HEK293T (cell line): ENCODE results near the gene GRIK4.

ENCODE experiments used
- CTCF ChIA-PET: fragments of 350-600 bp; formaldehyde crosslinking; extraction: SDS; loops from one replicate; lab custom pipeline; 2021; ENCODE audit warnings: antibody characterized with exemption, inconsistent platforms; lab: Yijun Ruan, JAX
- POLR2A ChIA-PET: fragments of 350-600 bp; formaldehyde crosslinking; extraction: SDS; loops from one replicate; lab custom pipeline; 2020; ENCODE audit warnings: antibody characterized with exemption, inconsistent platforms; lab: Yijun Ruan, JAX
- DNase-seq: peaks from one replicate; pipeline ENCODE4 v3.0.0; 2012; ENCODE audit warnings: mixed read lengths; ENCODE audit errors: extremely low spot score
- ARNT ChIP-seq: fragments of 450-650 bp; IDR thresholded peaks from 2 replicates; pipeline ENCODE4 v1.6.1; 2017; ENCODE audit warnings: mild to moderate bottlenecking
- BHLHE40 ChIP-seq: fragments of 450-650 bp; IDR thresholded peaks from 2 replicates; pipeline ENCODE4 v1.6.1; 2016; ENCODE audit warnings: mild to moderate bottlenecking, moderate library complexity, borderline replicate concordance
- CTBP1 ChIP-seq: fragments of 450-650 bp; IDR thresholded peaks from 2 replicates; pipeline ENCODE4 v1.6.1; 2016; ENCODE audit warnings: borderline replicate concordance
- ELF4 ChIP-seq: fragments of 450-650 bp; IDR thresholded peaks from 2 replicates; pipeline ENCODE4 v1.6.1; 2017; ENCODE audit warnings: antibody characterized with exemption
- FOXA1 ChIP-seq: fragments of 450-650 bp; IDR thresholded peaks from 2 replicates; pipeline ENCODE4 v1.6.1; 2016; ENCODE audit warnings: mild to moderate bottlenecking
- FOXK2 ChIP-seq: fragments of 450-650 bp; IDR thresholded peaks from 2 replicates; pipeline ENCODE4 v1.6.1; 2016; ENCODE audit warnings: mild to moderate bottlenecking
- FOXM1 ChIP-seq: fragments of 450-650 bp; IDR thresholded peaks from 2 replicates; pipeline ENCODE4 v1.6.1; 2017; ENCODE audit warnings: mild to moderate bottlenecking, borderline replicate concordance
- HDGF ChIP-seq: fragments of 450-650 bp; IDR thresholded peaks from 2 replicates; pipeline ENCODE4 v1.6.1; 2017; ENCODE audit warnings: antibody characterized with exemption, borderline replicate concordance
- L3MBTL2 ChIP-seq: fragments of 450-650 bp; conservative IDR thresholded peaks from 2 replicates; pipeline ENCODE4 v1.6.1; 2016; ENCODE audit warnings: mild to moderate bottlenecking
- LEF1 ChIP-seq: fragments of 450-650 bp; IDR thresholded peaks from 2 replicates; pipeline ENCODE4 v1.6.1; 2017; ENCODE audit warnings: mild to moderate bottlenecking, borderline replicate concordance
- NFRKB ChIP-seq: fragments of 450-650 bp; IDR thresholded peaks from 2 replicates; pipeline ENCODE4 v1.6.1; 2016; ENCODE audit warnings: mild to moderate bottlenecking, moderate library complexity
- PKNOX1 ChIP-seq: fragments of 450-650 bp; IDR thresholded peaks from 2 replicates; pipeline ENCODE4 v1.6.1; 2016
- SP1 ChIP-seq: fragments of 450-650 bp; IDR thresholded peaks from 2 replicates; pipeline ENCODE4 v1.6.1; 2017
- SUZ12 ChIP-seq: fragments of 450-650 bp; IDR thresholded peaks from 2 replicates; pipeline ENCODE4 v1.6.1; 2016; ENCODE audit warnings: mild to moderate bottlenecking
- TARDBP ChIP-seq: fragments of 450-650 bp; IDR thresholded peaks from 2 replicates; pipeline ENCODE4 v1.6.1; 2016
- ZNF384 ChIP-seq: fragments of 450-650 bp; IDR thresholded peaks from 2 replicates; pipeline ENCODE4 v1.6.1; 2016

GRIK4 gene

GRCh38 chr11:120511116-120511819 is at the start of gene GRIK4:
Gene GRIK4, plus strand, starts transcription at chr11:120511748. Its CDS starts 148,571 bp downstream, at chr11:120660319.
- peak; percentile 93 for DNase-seq
- TF ChIP-seq PKNOX1 (no peak), SUZ12 (no peak)
- POLR2A ChIA-PET, result interaction anchor here (1.0 kb wide), 1 partner anchor 172 kb away, joined by 4 read pairs; no protein-coding TSS in a partner anchor
- CTCF ChIA-PET, result interaction anchor here (0.6 to 2.0 kb wide), 6 partner anchors 53 to 687 kb away, joined by 3 to 14 read pairs (median 3); no protein-coding TSS in a partner anchor

GRCh38 chr11:120462825-120463224 is 48.7 kb upstream of the GRIK4 start:
- POLR2A ChIA-PET, result no interaction called here
- CTCF ChIA-PET, result no interaction called here
- no peak for DNase-seq
- no peak for TF ChIP-seq HDGF
- no peak for TF ChIP-seq LEF1
- TF ChIP-seq ARNT, result no peak
- TF ChIP-seq ELF4, result no peak
- no peak for TF ChIP-seq FOXM1
- no peak for TF ChIP-seq CTBP1
- no peak for TF ChIP-seq PKNOX1
- no peak for TF ChIP-seq BHLHE40
- TF ChIP-seq ZNF384, result no peak
- no peak for TF ChIP-seq L3MBTL2
- TF ChIP-seq SP1, result no peak
- TF ChIP-seq FOXK2, result no peak
- TF ChIP-seq FOXA1, result no peak
- no peak for TF ChIP-seq SUZ12

- ChIA-PET CTCF (no interaction called here), POLR2A (no interaction called here)
- DNase-seq, result no peak
- TF ChIP-seq HDGF (no peak), SUZ12 (no peak), L3MBTL2 (no peak), TARDBP (no peak)
These were observed 45.5 kb upstream of the GRIK4 start for GRCh38 chr11:120465921-120466534.

GRCh38 chr11:120467627-120468026 is 43.9 kb upstream of the GRIK4 start:
- CTCF ChIA-PET, result no interaction called here
- POLR2A ChIA-PET, result no interaction called here
- no peak for DNase-seq
- TF ChIP-seq FOXK2 (no peak), PKNOX1 (no peak), ELF4 (no peak), FOXM1 (no peak), LEF1 (no peak), BHLHE40 (no peak), SUZ12 (no peak), L3MBTL2 (no peak), NFRKB (no peak), TARDBP (no peak), CTBP1 (no peak), ARNT (no peak), HDGF (no peak), SP1 (no peak), ZNF384 (no peak), FOXA1 (no peak)

- DNase-seq, result no peak
- CTCF ChIA-PET, result no interaction called here
- POLR2A ChIA-PET, result no interaction called here
These were observed 40.4 kb upstream of the GRIK4 start for GRCh38 chr11:120471131-120471530.

More at GRCh38 chr11:120471131-120471530, 40.4 kb upstream of the GRIK4 start:
- TF ChIP-seq TARDBP (no peak), FOXM1 (no peak), BHLHE40 (no peak), PKNOX1 (no peak)
